Activated B cell treated with CpG ODN at 0.5 μM for 24 hours (primary cell): Measurements from ENCODE around the gene MUC4. TPM values are rescaled to one million over a fixed set of nuclear protein-coding genes. Genes with fewer than 3 reads are reported as not detected.

ENCODE experiments used
- ATAC-seq: fragments of 200-7000 bp; cut with Tn5 transposase; one replicate; pipeline ENCODE4 v1.10.0; 2021; ENCODE audit warnings: low read depth, mild to moderate bottlenecking, moderate library complexity
- CTCF ChIA-PET: fragments of 350-600 bp; sonication (Branson Sonifier 250); formaldehyde crosslinking; loops from one replicate; lab custom pipeline; 2021; ENCODE audit warnings: antibody characterized with exemption; lab: Charles Lee
- POLR2A ChIA-PET: fragments of 350-600 bp; sonication (Branson Sonifier 250); formaldehyde crosslinking; loops from one replicate; lab custom pipeline; 2021; ENCODE audit warnings: antibody characterized with exemption; lab: Charles Lee
- DNase-seq: peaks from one replicate; pipeline ENCODE4 v3.0.0; 2022
- H3K27ac Mint-ChIP-seq: one replicate; pipeline ENCODE4 v1.8.0; 2020; ENCODE audit warnings: mixed read lengths
- H3K27me3 Mint-ChIP-seq: one replicate; pipeline ENCODE4 v1.8.0; 2021; ENCODE audit warnings: mixed read lengths
- H3K36me3 Mint-ChIP-seq: one replicate; pipeline ENCODE4 v1.8.0; 2021; ENCODE audit warnings: low read depth, mixed read lengths
- H3K4me1 Mint-ChIP-seq: one replicate; pipeline ENCODE4 v1.8.0; 2021; ENCODE audit warnings: mixed read lengths
- H3K4me3 Mint-ChIP-seq: one replicate; pipeline ENCODE4 v1.8.0; 2020; ENCODE audit warnings: mild to moderate bottlenecking, mixed read lengths
- H3K9me3 Mint-ChIP-seq: one replicate; pipeline ENCODE4 v1.8.0; 2020; ENCODE audit warnings: mixed read lengths
- intact Hi-C: fragments of 100-400 bp; cut with micrococcal nuclease; formaldehyde crosslinking; loops from one replicate; pipeline ENCODE4 v1.15.1; 2024
- total RNA-seq: library from RNA; stranded (reverse); gene quantifications from 2 replicates; pipeline ENCODE4 v1.2.3, GENCODE V29; 2022
- TF ChIP-seq, protein P1 (sequence below): fragments of 200-600 bp; IDR thresholded peaks from one replicate; pipeline ENCODE4 v1.8.0; 2022; ENCODE audit warnings: antibody characterized with exemption, mild to moderate bottlenecking

The MUC4 gene
- total RNA-seq, 1 donor from 2014 or later, result 0.09 TPM

DNA sequence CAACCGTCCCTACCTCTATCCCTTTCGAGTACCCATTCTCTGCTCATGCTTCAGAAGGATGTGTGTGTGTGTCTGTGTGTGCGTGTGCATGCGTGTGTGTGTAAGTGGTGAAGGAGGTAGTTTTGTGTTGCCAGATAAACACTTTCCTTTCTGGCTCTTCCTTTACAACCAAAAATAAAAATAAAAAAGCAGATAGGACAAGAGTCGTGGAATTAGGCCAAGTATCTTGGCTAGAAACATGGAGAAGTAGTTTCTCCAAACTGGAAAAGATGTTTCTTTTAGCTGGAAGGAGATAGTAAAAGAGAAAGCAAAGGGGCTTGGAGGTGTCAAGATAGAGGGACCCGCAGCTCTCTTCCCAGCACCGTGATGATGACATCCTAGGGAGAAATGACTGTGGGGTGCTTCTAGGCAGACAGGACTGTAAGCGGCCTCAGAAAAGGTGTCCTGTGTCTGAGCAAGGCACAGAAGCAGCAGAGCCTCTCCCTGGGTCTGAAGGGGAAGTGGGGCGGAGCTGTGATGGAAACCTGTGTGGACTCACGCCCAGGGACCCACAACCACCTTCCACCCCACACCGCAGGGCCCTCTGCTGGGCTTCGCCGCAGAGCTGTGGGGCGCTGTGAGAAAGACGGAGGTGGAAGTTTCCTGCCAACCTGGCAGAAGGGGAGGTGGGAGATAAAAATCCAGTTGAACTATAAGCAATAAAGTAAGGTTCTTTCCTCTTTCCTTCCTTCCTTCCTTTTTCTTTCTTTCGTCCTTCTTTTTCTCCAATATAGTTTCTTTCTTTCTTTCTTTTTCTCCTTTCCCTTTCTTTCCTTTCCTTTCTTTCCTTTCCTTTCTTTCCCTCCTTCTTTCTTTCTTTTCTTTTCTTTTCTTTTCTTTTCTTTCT lies 55.7 kb downstream of the MUC4 start:
- intact Hi-C loops, result no loop called here
- DNase-seq (no peak), ATAC-seq (no peak)
- no peak overlapping the region for H3K4me3 Mint-ChIP-seq
- ChIA-PET CTCF (no interaction called here), POLR2A (no interaction called here)
- no peak overlapping the region for H3K27ac Mint-ChIP-seq
- no peaks in the 10 kb centered on the region for H3K36me3 Mint-ChIP-seq
- no peaks in the 10 kb centered on the region for H3K4me1 Mint-ChIP-seq
- H3K9me3 Mint-ChIP-seq, result no peaks in the 10 kb centered on the region
- TF ChIP-seq, protein P1, sequence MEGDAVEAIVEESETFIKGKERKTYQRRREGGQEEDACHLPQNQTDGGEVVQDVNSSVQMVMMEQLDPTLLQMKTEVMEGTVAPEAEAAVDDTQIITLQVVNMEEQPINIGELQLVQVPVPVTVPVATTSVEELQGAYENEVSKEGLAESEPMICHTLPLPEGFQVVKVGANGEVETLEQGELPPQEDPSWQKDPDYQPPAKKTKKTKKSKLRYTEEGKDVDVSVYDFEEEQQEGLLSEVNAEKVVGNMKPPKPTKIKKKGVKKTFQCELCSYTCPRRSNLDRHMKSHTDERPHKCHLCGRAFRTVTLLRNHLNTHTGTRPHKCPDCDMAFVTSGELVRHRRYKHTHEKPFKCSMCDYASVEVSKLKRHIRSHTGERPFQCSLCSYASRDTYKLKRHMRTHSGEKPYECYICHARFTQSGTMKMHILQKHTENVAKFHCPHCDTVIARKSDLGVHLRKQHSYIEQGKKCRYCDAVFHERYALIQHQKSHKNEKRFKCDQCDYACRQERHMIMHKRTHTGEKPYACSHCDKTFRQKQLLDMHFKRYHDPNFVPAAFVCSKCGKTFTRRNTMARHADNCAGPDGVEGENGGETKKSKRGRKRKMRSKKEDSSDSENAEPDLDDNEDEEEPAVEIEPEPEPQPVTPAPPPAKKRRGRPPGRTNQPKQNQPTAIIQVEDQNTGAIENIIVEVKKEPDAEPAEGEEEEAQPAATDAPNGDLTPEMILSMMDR, result no peak
- peaks cover 39% of the 10 kb centered on the region for H3K27me3 Mint-ChIP-seq

- Mint-ChIP-seq H3K36me3 (no peaks in the 10 kb centered on the region), H3K4me3 (no peak overlapping the region), H3K27me3 (peaks cover 37% of the 10 kb centered on the region), H3K27ac (no peak overlapping the region), H3K9me3 (no peaks in the 10 kb centered on the region), H3K4me1 (no peaks in the 10 kb centered on the region)
- ChIA-PET CTCF (no interaction called here), POLR2A (interaction anchor here (0.6 kb wide), 1 partner anchor 56 kb away, joined by 3 read pairs; no protein-coding TSS in a partner anchor)
- TF ChIP-seq, protein P1, result no peak
- ATAC-seq (no peak), DNase-seq (no peak)
- intact Hi-C loops, result no loop called here
Observed at GRCh38 chr3:195755391-195755790, 56.3 kb downstream of the MUC4 start.

GRCh38 chr3:195754906-195755305 lies 56.8 kb downstream of the MUC4 start:
- ChIA-PET POLR2A (interaction anchor here (0.6 kb wide), 1 partner anchor 56 kb away, joined by 3 read pairs; no protein-coding TSS in a partner anchor), CTCF (no interaction called here)
- intact Hi-C loops, result no loop called here

GRCh38 chr3:195754141-195754540 lies 57.6 kb downstream of the MUC4 start:
- DNase-seq (no peak), ATAC-seq (no peak)
- no peak overlapping the region for H3K4me3 Mint-ChIP-seq
- H3K27ac Mint-ChIP-seq, result no peak overlapping the region
- ChIA-PET CTCF (no interaction called here), POLR2A (no interaction called here)
- no peaks in the 10 kb centered on the region for H3K9me3 Mint-ChIP-seq
- no peaks in the 10 kb centered on the region for H3K4me1 Mint-ChIP-seq
- intact Hi-C loops, result no loop called here
- TF ChIP-seq, protein P1, result no peak
- H3K36me3 Mint-ChIP-seq, result no peaks in the 10 kb centered on the region
- peaks cover 25% of the 10 kb centered on the region for H3K27me3 Mint-ChIP-seq

More at GRCh38 chr3:195754906-195755305, 56.8 kb downstream of the MUC4 start:
- no peak overlapping the region for H3K27ac Mint-ChIP-seq
- H3K4me1 Mint-ChIP-seq, result no peaks in the 10 kb centered on the region
- H3K36me3 Mint-ChIP-seq, result no peaks in the 10 kb centered on the region
- H3K4me3 Mint-ChIP-seq, result no peak overlapping the region
- H3K9me3 Mint-ChIP-seq, result no peaks in the 10 kb centered on the region
- DNase-seq (no peak), ATAC-seq (no peak)
- TF ChIP-seq, protein P1, result no peak
- peaks cover 32% of the 10 kb centered on the region for H3K27me3 Mint-ChIP-seq

GRCh38 chr3:195753581-195753980 lies 58.1 kb downstream of the MUC4 start:
- ATAC-seq, result no peak
- H3K4me3 Mint-ChIP-seq, result no peak overlapping the region
- no peaks in the 10 kb centered on the region for H3K9me3 Mint-ChIP-seq
- H3K27me3 Mint-ChIP-seq, result peaks cover 24% of the 10 kb centered on the region
- DNase-seq, result no peak
- POLR2A ChIA-PET, result no interaction called here
- CTCF ChIA-PET, result no interaction called here
- no peaks in the 10 kb centered on the region for H3K36me3 Mint-ChIP-seq
- H3K4me1 Mint-ChIP-seq, result peaks cover 4% of the 10 kb centered on the region
- intact Hi-C loops, result no loop called here
- TF ChIP-seq, protein P1, result no peak
- no peak overlapping the region for H3K27ac Mint-ChIP-seq
